ENCODE measurements around the gene SNX17.

- TF ChIP-seq CTCF (IDR thresholded peaks at IDR 0.05; ENCODE audit: insufficient read depth, low read depth, low read length) (no peak), EZH2 (IDR thresholded peaks at IDR 0.05; ENCODE audit: insufficient read depth, low read length) (no peak)
These were observed 14.4 kb upstream of the SNX17 start for GRCh38 chr2:27356056-27356381.
